ENCODE measurements around the gene OR2V1.

DNA sequence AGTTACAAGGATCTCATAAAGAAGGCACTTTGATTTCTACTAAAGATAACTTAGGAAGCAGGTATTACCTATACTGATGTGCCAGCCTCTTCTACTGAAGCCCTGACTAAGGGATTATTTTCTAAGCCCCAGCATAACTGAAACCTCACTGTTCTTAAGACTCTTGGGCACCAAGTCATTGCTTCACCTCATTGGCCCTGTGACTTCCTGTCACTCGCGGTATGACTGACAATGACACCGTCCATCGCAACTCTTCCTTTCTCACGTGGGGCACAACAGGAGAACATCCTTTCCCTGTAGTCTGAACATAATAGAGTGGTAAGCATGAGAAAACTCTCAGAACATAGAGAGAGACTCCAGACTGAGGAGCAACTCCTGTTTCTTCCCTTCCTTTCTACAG lies 22.8 kb upstream of the OR2V1 start:
- no peak for TF ChIP-seq BHLHE40 (IDR thresholded peaks at IDR 0.05; ENCODE audit: borderline replicate concordance)
- no peak for TF ChIP-seq FOXM1 (IDR thresholded peaks at IDR 0.05; ENCODE audit: borderline replicate concordance)
- no peak for TF ChIP-seq FOXK2 (IDR thresholded peaks at IDR 0.05)
- no peak for TF ChIP-seq TARDBP (IDR thresholded peaks at IDR 0.05)
- TF ChIP-seq SP1 (IDR thresholded peaks at IDR 0.05), result no peak
- no peak for TF ChIP-seq L3MBTL2 (conservative IDR thresholded peaks at IDR 0.05)
- TF ChIP-seq NFRKB (IDR thresholded peaks at IDR 0.05), result no peak
- TF ChIP-seq ELF4 (IDR thresholded peaks at IDR 0.05), result no peak
- TF ChIP-seq HDGF (IDR thresholded peaks at IDR 0.05; ENCODE audit: borderline replicate concordance), result no peak
- no peak for TF ChIP-seq PKNOX1 (IDR thresholded peaks at IDR 0.05)
